ENCODE measurements around the gene TMEM132D. TPM values are rescaled to one million over a fixed set of nuclear protein-coding genes. Genes with fewer than 3 reads are reported as not detected.

The TMEM132D gene
- polyA plus RNA-seq, 1 experiment = not detected

- Histone ChIP-seq H3K27ac (ENCODE audit: low read depth, low read length) (no peak overlapping the region), H3K4me3 (ENCODE audit: low read depth, low read length) (no peak overlapping the region), H3K9me3 (ENCODE audit: control insufficient read depth, insufficient read depth, low read length) (peaks cover 35% of the 10 kb centered on the region), H3K27me3 (ENCODE audit: control insufficient read depth, insufficient read depth, low read length) (no peaks in the 10 kb centered on the region)
- DNase-seq (ENCODE audit: low read depth, low spot score) = no peak
- CTCF ChIA-PET = no interaction called here
- TF ChIP-seq CTCF (IDR thresholded peaks at IDR 0.05; ENCODE audit: low read depth, low read length) = no peak
- POLR2A ChIA-PET = no interaction called here
Observed at GRCh38 chr12:129629901-129630300, 273.9 kb downstream of the TMEM132D start.

- TF ChIP-seq CTCF (IDR thresholded peaks at IDR 0.05; ENCODE audit: low read depth, low read length) = no peak
- POLR2A ChIA-PET = no interaction called here
Observed at GRCh38 chr12:129622566-129622965, 281.3 kb downstream of the TMEM132D start.

GRCh38 chr12:129619271-129619670 is 284.6 kb downstream of the TMEM132D start:
- Histone ChIP-seq H3K27me3 (ENCODE audit: control insufficient read depth, insufficient read depth, low read length) (no peaks in the 10 kb centered on the region), H3K4me3 (ENCODE audit: low read depth, low read length) (no peak overlapping the region)
- CTCF ChIA-PET = no interaction called here

More at GRCh38 chr12:129622566-129622965, 281.3 kb downstream of the TMEM132D start:
- no peak for DNase-seq (ENCODE audit: low read depth, low spot score)
- peaks cover 40% of the 10 kb centered on the region for H3K9me3 ChIP-seq (ENCODE audit: control insufficient read depth, insufficient read depth, low read length)
- no peaks in the 10 kb centered on the region for H3K27me3 ChIP-seq (ENCODE audit: control insufficient read depth, insufficient read depth, low read length)
- no peak overlapping the region for H3K27ac ChIP-seq (ENCODE audit: low read depth, low read length)
- no peak overlapping the region for H3K4me3 ChIP-seq (ENCODE audit: low read depth, low read length)
- CTCF ChIA-PET = no interaction called here

GRCh38 chr12:129617849-129618248 is 286.0 kb downstream of the TMEM132D start:
- no peaks in the 10 kb centered on the region for H3K27me3 ChIP-seq (ENCODE audit: control insufficient read depth, insufficient read depth, low read length)
- peaks cover 49% of the 10 kb centered on the region for H3K9me3 ChIP-seq (ENCODE audit: control insufficient read depth, insufficient read depth, low read length)
- CTCF ChIA-PET = no interaction called here
- no peak for DNase-seq (ENCODE audit: low read depth, low spot score)
- no peak overlapping the region for H3K27ac ChIP-seq (ENCODE audit: low read depth, low read length)
- no peak for TF ChIP-seq CTCF (IDR thresholded peaks at IDR 0.05; ENCODE audit: low read depth, low read length)
- POLR2A ChIA-PET = no interaction called here
- H3K4me3 ChIP-seq (ENCODE audit: low read depth, low read length) = no peak overlapping the region

More at GRCh38 chr12:129619271-129619670, 284.6 kb downstream of the TMEM132D start:
- no peak for TF ChIP-seq CTCF (IDR thresholded peaks at IDR 0.05; ENCODE audit: low read depth, low read length)
- POLR2A ChIA-PET = no interaction called here
- DNase-seq (ENCODE audit: low read depth, low spot score) = no peak
- no peak overlapping the region for H3K27ac ChIP-seq (ENCODE audit: low read depth, low read length)
- peaks cover 39% of the 10 kb centered on the region for H3K9me3 ChIP-seq (ENCODE audit: control insufficient read depth, insufficient read depth, low read length)

GRCh38 chr12:129615001-129615400 is 288.8 kb downstream of the TMEM132D start:
- POLR2A ChIA-PET = no interaction called here
- DNase-seq (ENCODE audit: low read depth, low spot score) = no peak
- TF ChIP-seq CTCF (IDR thresholded peaks at IDR 0.05; ENCODE audit: low read depth, low read length) = no peak
- H3K9me3 ChIP-seq (ENCODE audit: control insufficient read depth, insufficient read depth, low read length) = peaks cover 42% of the 10 kb centered on the region
- no peak overlapping the region for H3K27ac ChIP-seq (ENCODE audit: low read depth, low read length)
- H3K27me3 ChIP-seq (ENCODE audit: control insufficient read depth, insufficient read depth, low read length) = no peaks in the 10 kb centered on the region
- H3K4me3 ChIP-seq (ENCODE audit: low read depth, low read length) = no peak overlapping the region
- CTCF ChIA-PET = no interaction called here

All from AG04450 (cell line).